NOMO-1 treated with DMSO at 0.1 percent for 48 hours (cell line): Measurements from ENCODE around the gene NCAPD2.

Source experiments
- DNase-seq: peaks from one replicate; lab custom pipeline; 2025; ENCODE audit not compliant: unreplicated experiment; lab: John Stamatoyannopoulos, UW

The NCAPD2 gene

DNA sequence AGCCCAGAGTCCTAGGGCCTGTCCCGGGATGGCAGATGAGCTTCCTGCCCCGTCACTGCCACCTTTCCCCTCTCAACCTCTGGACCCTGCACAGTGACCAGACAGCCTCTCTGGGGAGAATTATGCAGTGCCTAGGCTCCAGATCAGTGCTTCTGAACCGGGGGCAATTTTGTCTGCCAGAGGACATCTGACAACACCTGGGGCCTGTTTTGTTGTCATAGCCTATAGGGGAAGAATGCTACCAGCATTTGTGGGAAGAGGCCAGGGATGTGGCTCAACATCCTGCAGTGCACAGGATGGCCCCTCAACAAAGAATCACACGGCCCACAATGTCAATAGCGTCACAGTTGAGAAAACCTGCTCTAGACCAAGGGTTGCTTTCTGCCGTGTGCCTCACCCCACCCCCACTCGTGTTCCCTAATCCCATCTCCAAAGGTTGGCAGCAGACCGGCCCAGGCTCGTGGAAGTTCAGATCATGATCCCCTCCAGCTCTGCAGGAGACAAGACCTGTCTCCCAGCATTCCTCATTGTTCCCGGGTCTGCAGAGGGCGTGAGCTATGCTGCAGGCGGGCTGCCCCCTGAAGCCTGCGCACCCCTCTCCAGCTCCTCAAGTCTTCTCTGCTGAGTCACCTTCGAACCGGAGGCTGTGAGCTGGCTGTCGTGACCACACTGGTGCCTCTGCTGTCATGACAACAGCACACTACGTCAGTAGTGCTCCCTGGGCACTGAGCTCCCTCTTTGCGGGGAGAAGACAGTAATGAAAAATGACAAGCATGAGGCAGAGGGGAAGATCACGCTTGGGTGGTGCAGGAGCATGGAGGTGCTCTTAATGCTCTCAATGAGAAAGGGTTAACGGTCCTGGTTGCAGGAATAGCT lies 38.4 kb downstream of the NCAPD2 start:
- DNase-seq, result peak; percentile 82

DNA sequence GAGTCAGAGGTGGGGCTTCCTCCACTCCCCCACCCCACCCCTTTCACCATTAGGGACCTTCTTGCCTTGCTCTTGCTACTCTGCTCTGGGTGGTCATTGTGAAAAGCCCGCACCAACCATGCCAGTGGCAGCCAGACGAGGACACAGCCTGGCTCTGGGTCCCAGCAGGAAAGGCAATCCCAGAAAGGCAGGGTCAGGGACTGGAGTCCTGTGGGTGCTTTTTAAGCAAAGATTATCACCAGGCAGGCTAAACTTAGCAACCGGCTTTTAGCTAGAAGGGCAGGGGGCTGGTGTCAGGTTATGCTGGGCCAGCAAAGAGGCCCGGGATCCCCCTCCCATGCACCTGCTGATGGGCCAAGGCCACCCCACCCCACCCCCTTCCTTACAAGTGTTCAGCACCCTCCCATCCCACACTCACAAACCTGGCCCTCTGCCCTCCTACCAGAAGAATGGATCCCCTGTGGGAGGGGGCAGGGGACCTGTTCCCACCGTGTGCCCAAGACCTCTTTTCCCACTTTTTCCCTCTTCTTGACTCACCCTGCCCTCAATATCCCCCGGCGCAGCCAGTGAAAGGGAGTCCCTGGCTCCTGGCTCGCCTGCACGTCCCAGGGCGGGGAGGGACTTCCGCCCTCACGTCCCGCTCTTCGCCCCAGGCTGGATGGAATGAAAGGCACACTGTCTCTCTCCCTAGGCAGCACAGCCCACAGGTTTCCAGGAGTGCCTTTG lies 39.2 kb downstream of the NCAPD2 start:
- peak; percentile 50 for DNase-seq

DNA sequence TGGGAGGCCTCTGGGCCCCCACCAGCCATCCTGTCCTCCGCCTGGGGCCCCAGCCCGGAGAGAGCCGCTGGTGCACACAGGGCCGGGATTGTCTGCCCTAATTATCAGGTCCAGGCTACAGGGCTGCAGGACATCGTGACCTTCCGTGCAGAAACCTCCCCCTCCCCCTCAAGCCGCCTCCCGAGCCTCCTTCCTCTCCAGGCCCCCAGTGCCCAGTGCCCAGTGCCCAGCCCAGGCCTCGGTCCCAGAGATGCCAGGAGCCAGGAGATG lies 39.7 kb downstream of the NCAPD2 start:
- DNase-seq, result no peak

DNA sequence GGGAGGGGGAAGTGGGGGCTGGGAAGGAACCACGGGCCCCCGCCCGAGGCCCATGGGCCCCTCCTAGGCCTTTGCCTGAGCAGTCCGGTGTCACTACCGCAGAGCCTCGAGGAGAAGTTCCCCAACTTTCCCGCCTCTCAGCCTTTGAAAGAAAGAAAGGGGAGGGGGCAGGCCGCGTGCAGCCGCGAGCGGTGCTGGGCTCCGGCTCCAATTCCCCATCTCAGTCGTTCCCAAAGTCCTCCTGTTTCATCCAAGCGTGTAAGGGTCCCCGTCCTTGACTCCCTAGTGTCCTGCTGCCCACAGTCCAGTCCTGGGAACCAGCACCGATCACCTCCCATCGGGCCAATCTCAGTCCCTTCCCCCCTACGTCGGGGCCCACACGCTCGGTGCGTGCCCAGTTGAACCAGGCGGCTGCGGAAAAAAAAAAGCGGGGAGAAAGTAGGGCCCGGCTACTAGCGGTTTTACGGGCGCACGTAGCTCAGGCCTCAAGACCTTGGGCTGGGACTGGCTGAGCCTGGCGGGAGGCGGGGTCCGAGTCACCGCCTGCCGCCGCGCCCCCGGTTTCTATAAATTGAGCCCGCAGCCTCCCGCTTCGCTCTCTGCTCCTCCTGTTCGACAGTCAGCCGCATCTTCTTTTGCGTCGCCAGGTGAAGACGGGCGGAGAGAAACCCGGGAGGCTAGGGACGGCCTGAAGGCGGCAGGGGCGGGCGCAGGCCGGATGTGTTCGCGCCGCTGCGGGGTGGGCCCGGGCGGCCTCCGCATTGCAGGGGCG lies 40.2 kb downstream of the NCAPD2 start, which contains the start of gene GAPDH:
Gene GAPDH (plus strand): TSS at position 595 of the 772 bp plus-strand sequence. CDS start 316 bp downstream, outside the sequence.
- DNase-seq, result peak; percentile 98

DNA sequence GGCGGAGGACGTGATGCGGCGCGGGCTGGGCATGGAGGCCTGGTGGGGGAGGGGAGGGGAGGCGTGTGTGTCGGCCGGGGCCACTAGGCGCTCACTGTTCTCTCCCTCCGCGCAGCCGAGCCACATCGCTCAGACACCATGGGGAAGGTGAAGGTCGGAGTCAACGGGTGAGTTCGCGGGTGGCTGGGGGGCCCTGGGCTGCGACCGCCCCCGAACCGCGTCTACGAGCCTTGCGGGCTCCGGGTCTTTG lies 40.7 kb downstream of the NCAPD2 start:
- no peak for DNase-seq

DNA sequence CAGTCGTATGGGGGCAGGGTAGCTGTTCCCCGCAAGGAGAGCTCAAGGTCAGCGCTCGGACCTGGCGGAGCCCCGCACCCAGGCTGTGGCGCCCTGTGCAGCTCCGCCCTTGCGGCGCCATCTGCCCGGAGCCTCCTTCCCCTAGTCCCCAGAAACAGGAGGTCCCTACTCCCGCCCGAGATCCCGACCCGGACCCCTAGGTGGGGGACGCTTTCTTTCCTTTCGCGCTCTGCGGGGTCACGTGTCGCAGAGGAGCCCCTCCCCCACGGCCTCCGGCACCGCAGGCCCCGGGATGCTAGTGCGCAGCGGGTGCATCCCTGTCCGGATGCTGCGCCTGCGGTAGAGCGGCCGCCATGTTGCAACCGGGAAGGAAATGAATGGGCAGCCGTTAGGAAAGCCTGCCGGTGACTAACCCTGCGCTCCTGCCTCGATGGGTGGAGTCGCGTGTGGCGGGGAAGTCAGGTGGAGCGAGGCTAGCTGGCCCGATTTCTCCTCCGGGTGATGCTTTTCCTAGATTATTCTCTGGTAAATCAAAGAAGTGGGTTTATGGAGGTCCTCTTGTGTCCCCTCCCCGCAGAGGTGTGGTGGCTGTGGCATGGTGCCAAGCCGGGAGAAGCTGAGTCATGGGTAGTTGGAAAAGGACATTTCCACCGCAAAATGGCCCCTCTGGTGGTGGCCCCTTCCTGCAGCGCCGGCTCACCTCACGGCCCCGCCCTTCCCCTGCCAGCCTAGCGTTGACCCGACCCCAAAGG lies 41.2 kb downstream of the NCAPD2 start:
- DNase-seq, result peak; percentile 80

DNA sequence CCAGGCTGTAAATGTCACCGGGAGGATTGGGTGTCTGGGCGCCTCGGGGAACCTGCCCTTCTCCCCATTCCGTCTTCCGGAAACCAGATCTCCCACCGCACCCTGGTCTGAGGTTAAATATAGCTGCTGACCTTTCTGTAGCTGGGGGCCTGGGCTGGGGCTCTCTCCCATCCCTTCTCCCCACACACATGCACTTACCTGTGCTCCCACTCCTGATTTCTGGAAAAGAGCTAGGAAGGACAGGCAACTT lies 41.7 kb downstream of the NCAPD2 start:
- no peak for DNase-seq

DNA sequence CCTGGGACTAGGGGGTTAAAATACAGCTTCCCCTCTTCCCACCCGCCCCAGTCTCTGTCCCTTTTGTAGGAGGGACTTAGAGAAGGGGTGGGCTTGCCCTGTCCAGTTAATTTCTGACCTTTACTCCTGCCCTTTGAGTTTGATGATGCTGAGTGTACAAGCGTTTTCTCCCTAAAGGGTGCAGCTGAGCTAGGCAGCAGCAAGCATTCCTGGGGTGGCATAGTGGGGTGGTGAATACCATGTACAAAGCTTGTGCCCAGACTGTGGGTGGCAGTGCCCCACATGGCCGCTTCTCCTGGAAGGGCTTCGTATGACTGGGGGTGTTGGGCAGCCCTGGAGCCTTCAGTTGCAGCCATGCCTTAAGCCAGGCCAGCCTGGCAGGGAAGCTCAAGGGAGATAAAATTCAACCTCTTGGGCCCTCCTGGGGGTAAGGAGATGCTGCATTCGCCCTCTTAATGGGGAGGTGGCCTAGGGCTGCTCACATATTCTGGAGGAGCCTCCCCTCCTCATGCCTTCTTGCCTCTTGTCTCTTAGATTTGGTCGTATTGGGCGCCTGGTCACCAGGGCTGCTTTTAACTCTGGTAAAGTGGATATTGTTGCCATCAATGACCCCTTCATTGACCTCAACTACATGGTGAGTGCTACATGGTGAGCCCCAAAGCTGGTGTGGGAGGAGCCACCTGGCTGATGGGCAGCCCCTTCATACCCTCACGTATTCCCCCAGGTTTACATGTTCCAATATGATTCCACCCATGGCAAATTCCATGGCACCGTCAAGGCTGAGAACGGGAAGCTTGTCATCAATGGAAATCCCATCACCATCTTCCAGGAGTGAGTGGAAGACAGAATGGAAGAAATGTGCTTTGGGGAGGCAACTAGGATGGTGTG lies 42.3 kb downstream of the NCAPD2 start:
- DNase-seq, result no peak

DNA sequence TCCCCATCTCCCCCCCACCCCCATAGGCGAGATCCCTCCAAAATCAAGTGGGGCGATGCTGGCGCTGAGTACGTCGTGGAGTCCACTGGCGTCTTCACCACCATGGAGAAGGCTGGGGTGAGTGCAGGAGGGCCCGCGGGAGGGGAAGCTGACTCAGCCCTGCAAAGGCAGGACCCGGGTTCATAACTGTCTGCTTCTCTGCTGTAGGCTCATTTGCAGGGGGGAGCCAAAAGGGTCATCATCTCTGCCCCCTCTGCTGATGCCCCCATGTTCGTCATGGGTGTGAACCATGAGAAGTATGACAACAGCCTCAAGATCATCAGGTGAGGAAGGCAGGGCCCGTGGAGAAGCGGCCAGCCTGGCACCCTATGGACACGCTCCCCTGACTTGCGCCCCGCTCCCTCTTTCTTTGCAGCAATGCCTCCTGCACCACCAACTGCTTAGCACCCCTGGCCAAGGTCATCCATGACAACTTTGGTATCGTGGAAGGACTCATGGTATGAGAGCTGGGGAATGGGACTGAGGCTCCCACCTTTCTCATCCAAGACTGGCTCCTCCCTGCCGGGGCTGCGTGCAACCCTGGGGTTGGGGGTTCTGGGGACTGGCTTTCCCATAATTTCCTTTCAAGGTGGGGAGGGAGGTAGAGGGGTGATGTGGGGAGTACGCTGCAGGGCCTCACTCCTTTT lies 43.1 kb downstream of the NCAPD2 start:
- no peak for DNase-seq

DNA sequence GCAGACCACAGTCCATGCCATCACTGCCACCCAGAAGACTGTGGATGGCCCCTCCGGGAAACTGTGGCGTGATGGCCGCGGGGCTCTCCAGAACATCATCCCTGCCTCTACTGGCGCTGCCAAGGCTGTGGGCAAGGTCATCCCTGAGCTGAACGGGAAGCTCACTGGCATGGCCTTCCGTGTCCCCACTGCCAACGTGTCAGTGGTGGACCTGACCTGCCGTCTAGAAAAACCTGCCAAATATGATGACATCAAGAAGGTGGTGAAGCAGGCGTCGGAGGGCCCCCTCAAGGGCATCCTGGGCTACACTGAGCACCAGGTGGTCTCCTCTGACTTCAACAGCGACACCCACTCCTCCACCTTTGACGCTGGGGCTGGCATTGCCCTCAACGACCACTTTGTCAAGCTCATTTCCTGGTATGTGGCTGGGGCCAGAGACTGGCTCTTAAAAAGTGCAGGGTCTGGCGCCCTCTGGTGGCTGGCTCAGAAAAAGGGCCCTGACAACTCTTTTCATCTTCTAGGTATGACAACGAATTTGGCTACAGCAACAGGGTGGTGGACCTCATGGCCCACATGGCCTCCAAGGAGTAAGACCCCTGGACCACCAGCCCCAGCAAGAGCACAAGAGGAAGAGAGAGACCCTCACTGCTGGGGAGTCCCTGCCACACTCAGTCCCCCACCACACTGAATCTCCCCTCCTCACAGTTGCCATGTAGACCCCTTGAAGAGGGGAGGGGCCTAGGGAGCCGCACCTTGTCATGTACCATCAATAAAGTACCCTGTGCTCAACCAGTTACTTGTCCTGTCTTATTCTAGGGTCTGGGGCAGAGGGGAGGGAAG lies 43.9 kb downstream of the NCAPD2 start:
- DNase-seq, result peak; percentile 68

DNA sequence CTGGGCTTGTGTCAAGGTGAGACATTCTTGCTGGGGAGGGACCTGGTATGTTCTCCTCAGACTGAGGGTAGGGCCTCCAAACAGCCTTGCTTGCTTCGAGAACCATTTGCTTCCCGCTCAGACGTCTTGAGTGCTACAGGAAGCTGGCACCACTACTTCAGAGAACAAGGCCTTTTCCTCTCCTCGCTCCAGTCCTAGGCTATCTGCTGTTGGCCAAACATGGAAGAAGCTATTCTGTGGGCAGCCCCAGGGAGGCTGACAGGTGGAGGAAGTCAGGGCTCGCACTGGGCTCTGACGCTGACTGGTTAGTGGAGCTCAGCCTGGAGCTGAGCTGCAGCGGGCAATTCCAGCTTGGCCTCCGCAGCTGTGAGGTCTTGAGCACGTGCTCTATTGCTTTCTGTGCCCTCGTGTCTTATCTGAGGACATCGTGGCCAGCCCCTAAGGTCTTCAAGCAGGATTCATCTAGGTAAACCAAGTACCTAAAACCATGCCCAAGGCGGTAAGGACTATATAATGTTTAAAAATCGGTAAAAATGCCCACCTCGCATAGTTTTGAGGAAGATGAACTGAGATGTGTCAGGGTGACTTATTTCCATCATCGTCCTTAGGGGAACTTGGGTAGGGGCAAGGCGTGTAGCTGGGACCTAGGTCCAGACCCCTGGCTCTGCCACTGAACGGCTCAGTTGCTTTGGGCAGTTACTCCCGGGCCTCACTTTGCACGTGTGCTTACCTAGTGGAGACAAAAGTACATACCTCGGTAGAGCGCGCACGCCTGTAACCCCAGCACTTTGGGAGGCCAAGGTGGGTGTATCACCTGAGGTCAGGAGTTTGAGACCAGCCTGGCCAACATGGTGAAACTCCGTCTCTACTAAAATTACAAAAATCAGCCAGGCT lies 44.8 kb downstream of the NCAPD2 start:
- DNase-seq, result no peak

DNA sequence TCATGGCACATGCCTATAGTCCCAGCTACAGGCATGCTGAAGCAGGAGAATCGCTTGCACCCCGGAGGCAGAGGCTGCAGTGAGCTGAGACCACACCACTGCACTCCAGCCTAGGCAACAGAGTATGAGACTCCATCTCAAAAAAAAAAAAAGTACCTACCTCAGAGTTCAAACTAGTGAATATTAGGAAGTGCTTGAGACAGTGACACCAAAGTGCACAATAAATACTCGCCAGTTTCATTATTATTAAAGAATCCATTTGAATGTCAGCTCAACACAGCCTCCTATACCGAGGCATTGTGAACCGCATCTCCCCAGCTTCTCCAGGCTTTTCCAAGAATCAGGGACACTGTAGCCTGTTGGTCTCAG lies 45.4 kb downstream of the NCAPD2 start:
- DNase-seq, result no peak

DNA sequence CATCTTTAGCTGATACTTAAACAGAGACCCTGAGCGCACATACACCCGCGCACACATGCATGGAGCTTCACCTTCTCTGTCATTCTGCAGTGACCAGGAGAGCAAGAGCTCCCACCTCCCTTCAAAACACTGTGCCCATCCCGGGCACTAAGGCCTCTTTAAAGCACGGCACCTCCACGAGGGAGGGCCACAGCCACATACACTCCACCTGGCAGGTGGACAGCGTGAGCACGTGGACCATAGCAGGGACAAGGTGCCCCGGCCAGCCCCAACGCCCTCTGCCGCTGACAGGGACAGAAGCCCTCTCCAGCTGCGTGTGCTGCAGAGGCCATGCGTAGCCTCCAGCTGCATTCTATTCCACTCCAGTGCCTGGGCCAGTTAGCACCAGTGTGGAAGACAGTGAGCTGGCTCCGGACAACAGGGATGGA lies 45.8 kb downstream of the NCAPD2 start:
- no peak for DNase-seq

DNA sequence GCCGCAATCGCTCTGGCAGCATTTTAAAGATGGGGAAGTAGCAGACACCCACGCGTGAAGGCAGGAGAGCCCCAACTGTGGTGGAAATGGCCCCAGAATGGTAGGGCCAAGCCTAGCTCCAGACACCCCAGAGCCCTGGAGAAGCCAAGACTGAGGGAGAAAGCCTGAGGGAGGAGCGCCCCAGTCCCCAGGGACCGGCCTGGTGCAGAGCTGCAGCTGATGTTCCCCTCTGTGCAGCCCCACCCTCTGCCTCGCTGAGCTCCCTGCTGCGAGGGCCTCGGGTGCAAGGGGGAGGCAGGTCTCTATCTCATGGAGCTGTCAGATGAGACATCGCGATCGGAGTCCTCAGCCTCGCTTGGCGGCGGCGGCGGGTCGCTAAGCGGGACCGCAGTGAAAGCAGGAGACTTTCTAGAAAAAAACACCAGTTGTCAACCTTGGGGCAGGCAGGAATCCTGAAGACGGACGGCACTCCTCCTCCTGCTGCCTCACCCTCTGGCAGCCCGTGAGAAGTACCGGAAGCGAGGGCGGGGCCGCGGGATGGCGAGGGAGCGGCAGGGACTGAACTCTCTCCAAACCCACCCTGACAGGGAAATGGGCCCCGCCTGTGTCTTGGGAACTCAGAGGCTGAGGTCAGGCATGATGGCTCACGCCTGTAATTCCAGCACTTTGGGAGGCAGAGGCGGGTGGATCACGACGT lies 46.4 kb downstream of the NCAPD2 start:
- DNase-seq, result peak; percentile 19

DNA sequence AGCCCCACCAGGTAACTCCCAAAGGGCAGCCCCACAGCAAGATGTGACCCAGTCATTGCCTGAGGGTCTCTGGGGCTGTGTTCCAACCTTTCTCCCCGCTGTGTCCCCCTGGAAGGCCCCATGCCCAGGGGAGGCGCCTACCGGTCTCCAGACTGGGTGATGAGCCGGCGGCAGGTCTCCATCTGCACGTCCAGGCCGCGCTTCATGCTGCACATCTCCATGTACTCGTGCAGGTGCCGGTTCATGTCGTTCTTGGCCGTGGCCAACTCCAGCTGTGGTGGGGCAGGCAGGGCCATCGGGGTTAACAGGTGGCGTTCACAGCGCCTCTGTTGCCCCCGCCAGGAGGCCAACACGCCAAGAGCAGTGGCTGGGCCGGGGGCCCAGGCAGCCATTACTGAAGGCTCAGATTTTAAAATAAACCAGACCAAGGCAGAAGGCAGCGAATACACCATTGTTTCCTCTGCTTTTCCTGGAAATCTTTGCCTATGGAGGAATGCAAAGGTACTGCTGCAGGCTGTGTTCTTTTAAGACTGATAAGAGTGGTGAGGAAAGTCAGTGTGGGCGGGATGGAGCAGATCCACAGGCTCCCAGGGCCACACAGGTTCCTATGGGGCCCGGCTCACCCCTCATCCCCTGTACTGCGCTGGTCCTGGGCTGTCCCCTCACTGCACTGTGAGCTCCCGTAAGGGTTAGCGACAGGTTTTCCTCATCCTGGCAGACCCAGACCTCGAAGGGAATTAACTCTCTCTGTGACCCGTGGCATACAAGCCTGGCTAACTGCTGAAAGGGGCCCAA lies 47.7 kb downstream of the NCAPD2 start:
- no peak for DNase-seq

DNA sequence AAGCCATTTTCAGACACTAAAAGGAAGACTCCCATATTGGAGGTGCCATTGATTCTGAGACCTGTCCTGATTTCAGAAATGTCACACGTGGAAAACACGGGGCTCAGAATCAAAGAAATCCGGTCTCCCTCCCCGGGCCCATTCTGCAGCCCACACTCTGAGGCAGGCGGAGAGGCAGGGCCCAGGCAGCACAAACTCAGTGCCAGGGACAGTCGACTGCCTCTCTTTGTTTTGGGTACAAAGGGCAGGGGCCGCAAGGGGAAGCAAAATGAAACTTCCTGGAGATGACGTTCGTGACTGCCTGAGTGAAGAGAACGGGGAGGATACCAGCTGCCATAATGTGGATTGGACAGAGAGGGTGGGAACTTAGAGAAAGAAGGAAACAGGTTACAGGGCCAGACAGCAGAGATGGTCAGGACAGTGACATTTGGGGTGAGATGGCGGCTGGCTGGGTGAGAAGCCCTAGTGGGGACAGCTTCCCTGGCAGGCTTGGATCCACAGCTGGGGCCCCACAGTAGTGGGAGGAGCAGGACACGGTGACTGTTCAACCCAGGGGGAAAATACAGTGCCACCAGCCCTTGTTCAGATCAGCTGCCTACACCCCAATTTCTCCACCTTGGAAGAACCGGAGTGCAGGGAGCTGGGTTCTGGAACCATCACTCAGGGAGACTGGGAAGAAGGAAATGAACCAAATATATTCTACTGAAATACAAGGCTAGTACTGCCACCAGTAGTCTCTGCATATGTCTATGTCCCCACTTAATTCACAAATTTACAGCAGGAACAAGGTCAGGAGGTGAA lies 48.5 kb downstream of the NCAPD2 start:
- peak; percentile 31 for DNase-seq
